HG02588 (cell line): ENCODE results near the gene RPAP3.
A peak's percentile ranks its signal among the peaks of the same experiment; 100 is the strongest.

Experiments used
- ATAC-seq: cut with Tn5 transposase; IDR thresholded peaks from one replicate; pipeline ENCODE4 v1.9.1; 2021; ENCODE audit warnings: mild to moderate bottlenecking, moderate library complexity; ENCODE audit not compliant: unreplicated experiment

The RPAP3 gene

DNA sequence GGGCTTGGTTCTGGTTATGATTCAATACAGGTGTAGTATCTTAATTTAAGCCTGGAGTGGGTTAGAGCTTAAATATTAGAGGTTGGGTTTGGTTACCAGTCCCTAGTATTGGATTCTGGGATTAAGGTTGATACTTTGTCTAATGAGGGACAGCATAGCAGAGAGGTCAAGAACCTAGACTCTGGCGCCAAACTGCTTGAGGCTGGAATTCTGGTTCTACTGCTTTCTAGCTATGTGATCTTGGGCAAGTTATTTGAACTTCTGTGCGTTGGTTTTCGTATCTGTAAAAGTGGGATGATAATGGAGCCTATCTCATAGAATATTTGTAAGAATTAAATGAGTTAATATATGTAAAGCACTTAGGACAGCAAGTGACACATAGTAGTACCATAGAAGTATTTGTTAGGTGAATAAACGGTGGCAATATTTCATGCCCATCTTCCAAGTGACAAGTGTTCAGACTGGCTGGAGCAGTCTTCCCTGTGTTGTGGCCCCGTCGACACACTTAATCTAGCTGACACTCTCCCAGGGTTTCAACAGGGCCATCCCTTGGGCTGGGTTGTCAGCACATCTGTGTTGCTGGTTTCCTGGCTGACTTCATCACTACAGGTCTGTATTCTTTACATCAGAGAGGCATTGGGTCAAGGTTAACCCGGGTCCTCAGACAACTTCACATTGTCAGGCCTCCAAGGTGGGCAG is 16.5 kb upstream of the RPAP3 start:
- ATAC-seq = no peak

- no peak for ATAC-seq
Measured at GRCh38 chr12:47721431-47721973, 15.7 kb upstream of the RPAP3 start.

- no peak for ATAC-seq
Measured at GRCh38 chr12:47718531-47718930, 12.7 kb upstream of the RPAP3 start.

- ATAC-seq = no peak
Measured at GRCh38 chr12:47717443-47718193, 11.8 kb upstream of the RPAP3 start.

- ATAC-seq = no peak
Measured at GRCh38 chr12:47717046-47717442, 11.2 kb upstream of the RPAP3 start.

DNA sequence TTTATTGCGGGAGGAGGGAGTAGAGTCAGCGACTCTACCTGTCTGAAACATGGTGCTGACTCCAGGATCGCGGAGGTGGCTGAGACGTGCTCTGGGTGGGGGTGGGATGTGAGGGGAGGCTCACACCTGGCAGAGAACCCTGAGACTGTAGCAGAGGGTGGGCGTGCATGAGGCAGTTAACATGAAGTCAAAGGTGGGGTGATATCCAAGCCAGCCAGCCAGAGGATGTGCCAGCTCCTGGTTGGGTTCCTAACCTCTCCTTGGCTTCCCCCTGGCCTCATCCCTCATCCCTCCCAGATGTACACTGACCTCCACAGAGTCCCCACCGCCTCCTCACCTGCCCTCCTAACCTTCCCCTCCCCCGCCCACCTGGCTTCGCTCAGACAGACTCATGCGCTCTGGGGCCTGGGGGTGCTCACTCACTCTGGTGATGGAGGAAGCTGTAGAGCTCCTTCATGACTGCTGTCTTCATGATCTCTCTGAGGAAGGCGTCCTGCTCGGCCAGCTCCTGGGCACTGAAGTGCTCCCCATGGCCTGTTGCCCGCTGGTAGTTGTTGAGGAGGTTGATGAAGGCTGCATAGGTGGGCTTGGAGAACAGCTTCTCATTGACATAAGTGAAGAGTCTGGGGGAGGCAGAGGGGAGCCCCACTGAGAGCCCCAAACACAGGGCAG is 10.2 kb upstream of the RPAP3 start:
- ATAC-seq = no peak

- ATAC-seq = peak; percentile 61
Measured at GRCh38 chr12:47715393-47715876, 9.6 kb upstream of the RPAP3 start.

DNA sequence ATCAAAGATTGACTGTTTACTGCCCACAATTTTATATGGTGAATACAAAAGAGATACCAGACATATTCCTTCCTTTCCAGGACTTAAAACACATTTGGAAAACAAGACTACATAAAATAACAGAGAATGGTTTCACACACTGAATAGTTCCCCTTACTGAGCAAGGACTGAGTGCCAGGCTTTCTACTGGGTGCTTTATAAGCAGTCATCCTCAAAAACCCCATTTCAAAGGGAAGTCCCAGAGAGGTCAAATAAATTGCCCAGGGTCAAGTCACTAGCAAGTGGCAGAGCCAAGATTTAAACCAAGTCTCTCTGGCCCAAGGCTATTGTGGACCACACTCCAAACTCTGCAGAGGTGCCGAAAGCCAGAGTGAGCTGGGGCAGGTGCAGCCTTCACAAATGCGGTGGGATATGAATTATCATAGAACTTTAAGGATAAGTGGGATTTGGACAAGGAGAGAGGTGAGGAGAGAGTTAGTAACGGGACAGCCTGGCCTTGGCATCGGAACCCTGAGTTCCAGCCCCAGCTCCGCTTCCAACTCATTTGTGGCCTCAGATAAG is 9.1 kb upstream of the RPAP3 start:
- ATAC-seq = peak; percentile 41

DNA sequence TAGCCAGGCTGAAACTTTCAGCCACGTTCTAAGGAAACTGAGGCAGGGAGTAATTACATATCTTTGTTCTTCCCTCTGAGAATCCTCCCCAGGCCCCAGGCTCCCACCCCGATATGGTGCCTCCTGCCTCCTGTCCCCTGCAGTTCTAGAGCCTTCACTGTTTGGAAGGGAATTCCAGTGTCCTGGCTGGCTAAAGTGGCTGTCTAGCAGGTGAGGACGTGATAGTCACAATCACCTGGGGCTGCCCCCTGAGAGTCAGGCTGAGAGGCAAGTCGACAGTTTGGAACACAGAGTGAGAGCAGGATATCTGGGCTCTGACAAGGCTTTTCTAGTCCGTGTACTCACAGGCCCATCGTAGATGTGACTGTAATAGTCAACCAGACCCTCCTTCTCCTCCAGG is 6.3 kb upstream of the RPAP3 start:
- no peak for ATAC-seq

DNA sequence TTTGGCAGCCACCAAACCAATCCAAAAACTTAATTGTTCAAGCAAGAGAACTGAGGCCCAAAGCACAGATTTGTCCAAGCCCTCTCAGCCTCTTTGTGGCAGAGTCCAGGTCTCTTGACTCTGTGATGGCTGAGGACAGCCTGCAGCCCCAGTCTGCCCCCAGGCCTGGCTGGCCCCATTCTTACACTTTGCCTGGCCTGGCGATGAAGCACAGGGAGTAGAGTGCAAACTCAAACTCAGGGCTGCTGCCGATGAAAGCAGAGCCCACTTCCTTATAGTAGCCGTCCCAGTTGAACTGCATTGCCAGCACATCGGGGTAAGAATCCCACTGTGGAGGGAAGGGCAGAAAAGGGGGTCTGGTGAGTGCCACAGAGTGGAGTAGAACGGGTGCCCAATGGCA is 5.6 kb upstream of the RPAP3 start:
- no peak for ATAC-seq

DNA sequence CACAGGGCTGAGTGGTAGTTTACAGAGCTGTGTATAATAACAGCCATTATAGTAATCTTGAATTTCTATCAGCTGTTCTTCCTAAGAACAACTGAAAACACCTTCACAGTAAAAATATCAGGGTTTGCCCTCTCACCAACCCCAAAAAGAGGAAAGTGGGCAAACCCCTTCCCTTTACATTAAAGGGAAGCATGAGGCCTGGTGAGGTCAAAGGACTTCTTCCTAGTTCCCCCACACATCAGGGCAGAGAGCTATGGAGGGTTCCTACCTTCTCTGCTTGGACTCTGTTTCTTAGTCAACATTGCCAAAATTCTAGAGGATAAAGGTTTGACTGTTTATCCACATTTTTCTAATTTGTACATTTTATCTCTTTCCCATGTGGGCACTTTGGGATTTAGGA is 4.4 kb upstream of the RPAP3 start:
- ATAC-seq = no peak

DNA sequence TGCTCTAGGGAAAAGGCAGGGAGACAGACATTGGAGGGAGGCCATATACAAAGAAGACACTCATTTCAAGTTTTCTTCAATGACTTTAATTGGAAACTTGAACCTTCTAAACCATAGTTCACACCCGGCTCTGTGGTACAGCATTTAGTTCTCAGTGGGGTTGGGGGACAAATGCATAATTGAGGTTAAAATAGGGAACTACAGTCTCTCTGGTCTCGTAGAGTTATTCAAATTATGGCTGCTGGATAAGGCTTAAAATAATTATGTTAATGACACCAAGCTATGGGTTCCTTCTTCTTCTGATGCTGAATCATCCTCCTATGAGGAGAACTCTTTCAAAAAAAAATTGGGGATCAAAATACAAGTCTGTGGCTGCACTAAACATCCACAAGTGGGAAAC is 3.8 kb upstream of the RPAP3 start:
- ATAC-seq = no peak

GRCh38 chr12:47709237-47709636 is 3.4 kb upstream of the RPAP3 start:
- no peak for ATAC-seq

GRCh38 chr12:47707905-47708543 is 2.2 kb upstream of the RPAP3 start:
- no peak for ATAC-seq

GRCh38 chr12:47707355-47707754 is 1.5 kb upstream of the RPAP3 start:
- no peak for ATAC-seq

GRCh38 chr12:47705229-47705565 is 633 bp downstream of the RPAP3 start:
- ATAC-seq = no peak

GRCh38 chr12:47704719-47705118 is 1.1 kb downstream of the RPAP3 start:
- ATAC-seq = no peak

DNA sequence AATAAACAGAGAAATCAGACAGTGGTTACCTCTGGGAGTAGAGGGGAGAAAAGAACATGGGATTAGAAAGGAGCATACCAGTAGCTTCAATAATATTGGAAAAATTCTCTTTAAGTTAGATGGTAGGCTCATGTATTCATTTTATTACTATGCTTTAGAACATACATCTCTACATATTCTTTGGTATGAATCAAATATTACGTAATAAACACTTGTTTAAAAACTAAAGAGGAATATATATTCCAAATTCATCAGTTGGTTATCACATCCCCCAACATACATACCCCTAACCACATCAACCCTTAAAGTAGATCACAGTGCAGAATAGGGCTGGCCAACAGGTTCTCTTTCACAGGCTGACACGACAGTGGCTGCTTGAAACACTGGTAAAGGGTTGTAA is 5.6 kb downstream of the RPAP3 start:
- no peak for ATAC-seq

DNA sequence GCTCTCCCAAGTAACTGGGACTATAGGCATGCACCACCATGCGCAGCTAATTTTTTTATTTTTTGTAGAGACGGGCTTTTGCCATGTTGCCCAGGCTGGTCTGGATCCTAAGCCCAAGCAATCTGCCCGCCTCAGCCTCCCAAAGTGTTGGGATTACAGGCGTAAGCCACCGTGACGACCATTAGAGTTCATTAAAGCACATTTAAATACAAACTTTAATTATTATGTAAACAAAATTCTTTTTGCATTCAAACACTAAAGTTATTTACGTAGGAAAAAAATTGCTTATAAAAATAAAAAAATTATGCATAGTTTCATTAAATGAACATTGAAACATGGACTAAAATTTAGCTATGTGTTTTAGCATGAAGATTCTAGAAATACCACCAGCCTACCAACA is 7.2 kb downstream of the RPAP3 start:
- no peak for ATAC-seq

DNA sequence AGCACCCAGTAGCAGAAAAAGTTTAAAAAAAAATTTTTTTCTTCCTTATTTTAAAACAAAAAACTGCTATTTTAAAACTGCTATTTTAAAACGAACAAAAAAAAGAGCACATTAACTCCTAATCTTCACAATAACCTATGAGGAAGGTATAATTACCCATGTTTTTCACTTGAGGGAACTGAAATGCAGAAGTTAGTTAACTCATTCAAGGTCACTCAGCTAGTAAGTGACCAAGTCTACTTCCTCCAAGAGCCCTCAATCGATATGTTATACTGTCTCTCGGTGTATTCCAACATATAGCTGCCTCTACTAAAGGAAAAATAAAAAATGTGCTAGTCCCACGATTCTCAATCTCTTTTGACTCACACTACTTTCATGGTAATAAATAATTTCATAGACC is 7.8 kb downstream of the RPAP3 start:
- ATAC-seq = no peak

DNA sequence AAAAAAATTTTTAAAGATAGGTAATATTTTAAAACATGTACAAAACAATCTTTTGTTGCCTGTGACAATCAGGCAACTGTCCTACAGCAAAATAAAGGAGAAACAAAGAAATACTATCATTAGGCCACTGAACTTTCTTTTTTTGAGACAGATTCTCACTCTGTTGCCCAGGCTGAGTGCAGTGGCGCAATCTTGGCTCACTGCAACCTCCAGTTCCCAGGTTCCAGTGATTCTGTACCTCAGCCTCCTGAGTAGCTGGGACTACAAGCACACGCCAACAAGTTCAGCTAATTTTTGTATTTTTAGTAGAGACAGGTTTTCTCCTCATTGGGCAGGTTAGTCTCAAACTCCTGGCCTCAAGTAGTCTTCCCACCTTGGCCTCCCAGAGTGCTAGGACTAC is 16.6 kb downstream of the RPAP3 start:
- no peak for ATAC-seq
